SKM-1 (cell line): Measurements from ENCODE around the gene SPAM1.
"Not testable (repeated sequence)": the region's sequence is repeated elsewhere in the genome, so short reads cannot be mapped to it uniquely, and the experiment has no call there.

Experiments
- DNase-seq: peaks from one replicate; lab custom pipeline; 2025; ENCODE audit not compliant: unreplicated experiment; lab: John Stamatoyannopoulos, UW

Gene SPAM1

GRCh38 chr7:123945938-123946337, 20.9 kb downstream of the SPAM1 start:
- DNase-seq = no peak

GRCh38 chr7:123948136-123948535, 23.1 kb downstream of the SPAM1 start:
- DNase-seq = no peak

GRCh38 chr7:123958186-123958703, 33.2 kb downstream of the SPAM1 start:
- no peak for DNase-seq

GRCh38 chr7:123961771-123962170, 36.7 kb downstream of the SPAM1 start:
- DNase-seq = no peak

- DNase-seq = no peak
Measured at GRCh38 chr7:123966936-123967335, 41.9 kb downstream of the SPAM1 start.

- no peak for DNase-seq
Measured at GRCh38 chr7:123972045-123972444, 47.0 kb downstream of the SPAM1 start.

- DNase-seq = no peak
Measured at GRCh38 chr7:123972831-123973230, 47.8 kb downstream of the SPAM1 start.

- DNase-seq = no peak
Measured at GRCh38 chr7:123974326-123974908, 49.4 kb downstream of the SPAM1 start.

- DNase-seq = no peak
Measured at GRCh38 chr7:123975084-123975483, 50.0 kb downstream of the SPAM1 start.

- DNase-seq = no peak
Measured at GRCh38 chr7:123977081-123977480, 52.0 kb downstream of the SPAM1 start.

- no peak for DNase-seq
Measured at GRCh38 chr7:123979876-123980275, 54.8 kb downstream of the SPAM1 start.

GRCh38 chr7:123987445-123987844, 62.4 kb downstream of the SPAM1 start:
- no peak for DNase-seq

- no peak for DNase-seq
Measured at GRCh38 chr7:123992913-123993518, 68.0 kb downstream of the SPAM1 start.

- DNase-seq = no peak
Measured at GRCh38 chr7:123993996-123994395, 69.0 kb downstream of the SPAM1 start.

- DNase-seq = no peak
Measured at GRCh38 chr7:123994449-123994848, 69.4 kb downstream of the SPAM1 start.

GRCh38 chr7:123995617-123996326, 70.7 kb downstream of the SPAM1 start:
- no peak for DNase-seq

GRCh38 chr7:123996327-123996625, 71.2 kb downstream of the SPAM1 start:
- no peak for DNase-seq

GRCh38 chr7:123998921-123999320, 73.9 kb downstream of the SPAM1 start:
- peak; percentile 56 for DNase-seq

- no peak for DNase-seq
Measured at GRCh38 chr7:123999703-124000102, 74.7 kb downstream of the SPAM1 start.

- not testable (repeated sequence) for DNase-seq
Measured at GRCh38 chr7:124008296-124008695, 83.3 kb downstream of the SPAM1 start.

GRCh38 chr7:124009321-124009720, 84.3 kb downstream of the SPAM1 start:
- DNase-seq = no peak
